ENCODE data around the gene ISX. TPM values are rescaled to one million over a fixed set of nuclear protein-coding genes. Genes with fewer than 3 reads are reported as not detected.

The ISX gene
- total RNA-seq, 1 donor from 2014 or later, result 4.0 TPM

DNA sequence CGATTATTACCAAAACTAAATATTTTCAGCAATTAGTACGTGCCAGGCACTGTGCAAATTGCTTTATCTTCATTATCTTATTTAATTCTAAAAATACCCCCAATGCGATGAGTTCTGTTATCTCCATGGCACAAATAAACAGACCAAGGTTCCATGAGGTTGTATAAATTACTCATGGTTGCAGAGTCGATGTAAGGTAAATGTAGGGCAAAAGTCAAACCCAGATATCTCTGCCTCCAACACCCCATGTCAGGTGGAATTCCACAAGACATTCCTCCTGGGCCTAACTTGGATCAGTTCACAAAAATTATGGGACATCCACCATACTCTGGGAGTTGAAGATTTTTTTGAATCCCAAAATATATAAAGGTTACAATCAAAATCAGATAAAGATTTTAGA is 43.7 kb downstream of the ISX start:
- peaks cover 4% of the 10 kb centered on the region for H3K27me3 Mint-ChIP-seq
- H3K4me3 Mint-ChIP-seq, result no peak overlapping the region
- no peaks in the 10 kb centered on the region for H3K4me1 Mint-ChIP-seq (ENCODE audit: unreplicated experiment)
- H3K36me3 Mint-ChIP-seq, result no peaks in the 10 kb centered on the region
- no peak for DNase-seq (ENCODE audit: extremely low spot score, unreplicated experiment)
- TF ChIP-seq, protein P1, sequence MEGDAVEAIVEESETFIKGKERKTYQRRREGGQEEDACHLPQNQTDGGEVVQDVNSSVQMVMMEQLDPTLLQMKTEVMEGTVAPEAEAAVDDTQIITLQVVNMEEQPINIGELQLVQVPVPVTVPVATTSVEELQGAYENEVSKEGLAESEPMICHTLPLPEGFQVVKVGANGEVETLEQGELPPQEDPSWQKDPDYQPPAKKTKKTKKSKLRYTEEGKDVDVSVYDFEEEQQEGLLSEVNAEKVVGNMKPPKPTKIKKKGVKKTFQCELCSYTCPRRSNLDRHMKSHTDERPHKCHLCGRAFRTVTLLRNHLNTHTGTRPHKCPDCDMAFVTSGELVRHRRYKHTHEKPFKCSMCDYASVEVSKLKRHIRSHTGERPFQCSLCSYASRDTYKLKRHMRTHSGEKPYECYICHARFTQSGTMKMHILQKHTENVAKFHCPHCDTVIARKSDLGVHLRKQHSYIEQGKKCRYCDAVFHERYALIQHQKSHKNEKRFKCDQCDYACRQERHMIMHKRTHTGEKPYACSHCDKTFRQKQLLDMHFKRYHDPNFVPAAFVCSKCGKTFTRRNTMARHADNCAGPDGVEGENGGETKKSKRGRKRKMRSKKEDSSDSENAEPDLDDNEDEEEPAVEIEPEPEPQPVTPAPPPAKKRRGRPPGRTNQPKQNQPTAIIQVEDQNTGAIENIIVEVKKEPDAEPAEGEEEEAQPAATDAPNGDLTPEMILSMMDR (conservative IDR thresholded peaks at IDR 0.05), result no peak
- no peak overlapping the region for H3K27ac Mint-ChIP-seq
- no peaks in the 10 kb centered on the region for H3K9me3 Mint-ChIP-seq

DNA sequence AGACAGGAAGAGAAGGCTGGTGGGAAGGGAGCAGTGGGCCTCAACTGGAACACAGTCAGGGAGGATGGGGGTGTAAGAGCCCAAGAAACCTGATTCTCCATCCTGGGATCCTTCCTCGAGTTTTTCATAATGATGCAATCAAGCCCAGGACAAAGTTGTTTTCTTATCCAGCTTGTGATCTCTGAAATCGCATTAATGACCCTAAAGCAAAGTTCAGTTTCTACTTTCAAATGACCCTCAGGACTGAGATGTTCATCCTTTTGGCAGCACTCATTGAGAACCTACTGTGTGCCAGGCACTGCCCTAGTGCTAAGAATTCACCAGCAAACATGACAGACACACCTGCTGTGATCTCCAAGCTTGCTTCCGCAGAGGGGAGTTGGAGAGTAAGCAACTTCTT is 45.3 kb downstream of the ISX start:
- H3K4me3 Mint-ChIP-seq, result no peak overlapping the region
- H3K4me1 Mint-ChIP-seq (ENCODE audit: unreplicated experiment), result no peaks in the 10 kb centered on the region
- no peak overlapping the region for H3K27ac Mint-ChIP-seq
- no peaks in the 10 kb centered on the region for H3K36me3 Mint-ChIP-seq
- DNase-seq (ENCODE audit: extremely low spot score, unreplicated experiment), result no peak
- H3K27me3 Mint-ChIP-seq, result peaks cover 2% of the 10 kb centered on the region
- no peaks in the 10 kb centered on the region for H3K9me3 Mint-ChIP-seq
- TF ChIP-seq, protein P1 (conservative IDR thresholded peaks at IDR 0.05), result no peak

DNA sequence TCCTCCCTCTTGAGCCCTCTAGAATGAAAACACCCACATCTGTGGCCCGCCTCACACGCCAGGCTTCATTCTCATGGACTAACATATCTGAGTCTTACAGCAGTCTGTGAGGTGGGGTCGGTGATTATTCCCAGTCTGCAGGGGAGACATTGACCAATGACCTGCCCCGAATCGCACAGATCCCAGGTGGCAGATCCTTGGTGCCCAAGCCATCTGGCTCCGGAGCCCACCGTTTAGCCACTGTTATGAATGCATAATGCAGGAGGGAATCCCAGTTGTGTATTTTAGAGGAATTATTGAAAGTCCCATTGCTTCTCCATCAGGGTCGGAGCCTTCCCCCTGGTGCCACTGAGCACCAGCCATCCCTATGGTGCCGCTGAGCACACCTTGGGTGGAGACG is 47.4 kb downstream of the ISX start:
- TF ChIP-seq, protein P1 (conservative IDR thresholded peaks at IDR 0.05), result no peak
- no peak for DNase-seq (ENCODE audit: extremely low spot score, unreplicated experiment)
- H3K27me3 Mint-ChIP-seq, result no peaks in the 10 kb centered on the region
- H3K4me3 Mint-ChIP-seq, result no peak overlapping the region
- H3K36me3 Mint-ChIP-seq, result no peaks in the 10 kb centered on the region
- H3K4me1 Mint-ChIP-seq (ENCODE audit: unreplicated experiment), result no peaks in the 10 kb centered on the region
- no peak overlapping the region for H3K27ac Mint-ChIP-seq
- H3K9me3 Mint-ChIP-seq, result no peaks in the 10 kb centered on the region

DNA sequence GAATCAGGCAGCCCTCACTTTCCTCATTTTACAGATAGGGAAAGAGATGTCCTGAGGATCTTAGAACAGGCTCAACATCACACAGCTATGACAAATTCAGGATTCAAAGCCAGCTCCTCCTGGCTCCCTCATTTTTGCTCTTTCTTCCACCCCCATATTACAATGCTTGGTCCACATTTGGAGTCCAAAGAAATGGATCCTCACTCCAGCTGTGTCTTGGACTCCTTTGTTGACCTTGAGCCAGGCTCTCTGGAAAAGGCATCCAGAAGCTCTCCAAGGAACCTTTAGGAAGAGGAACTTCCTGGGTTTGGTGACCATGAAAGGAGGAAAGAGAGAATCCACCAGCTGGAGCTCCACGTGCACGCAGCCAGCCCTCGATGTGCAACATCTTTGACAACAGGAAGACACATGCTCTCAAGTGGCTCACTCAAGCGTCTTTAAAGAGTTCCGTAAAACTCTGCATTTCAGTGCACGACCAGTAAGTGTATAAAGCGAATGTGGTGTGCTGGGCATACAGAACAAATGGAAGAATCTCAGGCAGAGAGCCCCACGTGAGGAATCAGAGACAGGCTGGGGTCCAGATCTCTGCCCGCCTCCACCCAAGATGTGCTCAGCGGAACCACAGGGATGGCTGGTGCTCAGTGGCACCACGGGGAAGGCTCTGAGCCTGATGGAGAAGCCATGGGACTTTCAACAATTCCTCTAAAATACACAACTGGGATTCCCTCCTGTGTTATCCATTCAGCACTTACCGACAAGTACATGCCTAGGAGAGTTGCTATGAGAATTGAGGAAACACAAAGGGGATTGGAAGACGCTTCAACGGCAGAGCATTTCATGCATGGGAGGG is 48.4 kb downstream of the ISX start:
- H3K27me3 Mint-ChIP-seq, result no peaks in the 10 kb centered on the region
- H3K4me1 Mint-ChIP-seq (ENCODE audit: unreplicated experiment), result no peaks in the 10 kb centered on the region
- H3K27ac Mint-ChIP-seq, result no peak overlapping the region
- no peaks in the 10 kb centered on the region for H3K36me3 Mint-ChIP-seq
- H3K9me3 Mint-ChIP-seq, result no peaks in the 10 kb centered on the region
- DNase-seq (ENCODE audit: extremely low spot score, unreplicated experiment), result no peak
- TF ChIP-seq, protein P1 (conservative IDR thresholded peaks at IDR 0.05), result no peak
- H3K4me3 Mint-ChIP-seq, result no peak overlapping the region

DNA sequence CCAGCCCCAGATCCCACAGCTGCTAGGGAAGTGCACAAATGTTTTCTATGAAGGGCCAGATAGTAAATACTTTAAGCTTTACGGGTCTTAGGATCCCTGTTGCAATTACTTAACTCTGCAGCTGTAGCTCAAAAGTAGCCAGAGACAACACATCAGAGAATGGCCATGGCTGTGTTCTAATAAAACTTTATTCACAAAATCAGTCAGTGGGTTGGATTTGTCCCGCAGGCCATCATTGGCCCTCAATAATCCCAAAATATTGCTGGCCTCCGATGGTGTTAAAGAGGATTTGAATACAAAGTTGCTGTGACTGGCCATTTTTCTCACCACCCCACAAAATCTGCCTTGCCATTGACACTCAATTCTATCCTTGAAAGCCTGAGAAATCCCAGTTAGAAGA is 49.6 kb downstream of the ISX start:
- H3K27ac Mint-ChIP-seq, result no peak overlapping the region
- no peak for DNase-seq (ENCODE audit: extremely low spot score, unreplicated experiment)
- H3K9me3 Mint-ChIP-seq, result no peaks in the 10 kb centered on the region
- no peaks in the 10 kb centered on the region for H3K4me1 Mint-ChIP-seq (ENCODE audit: unreplicated experiment)
- no peaks in the 10 kb centered on the region for H3K27me3 Mint-ChIP-seq
- no peaks in the 10 kb centered on the region for H3K36me3 Mint-ChIP-seq
- no peak overlapping the region for H3K4me3 Mint-ChIP-seq
- TF ChIP-seq, protein P1 (conservative IDR thresholded peaks at IDR 0.05), result no peak
